Stimulated activated CD8-positive, alpha-beta memory T cell treated with anti-CD3 and anti-CD28 coated beads, Interleukin-15, amount 100 ng/mL, for 48 hours (primary cell): ENCODE measurements around the gene GALNS.
"Not testable (repeated sequence)": the region's sequence is repeated elsewhere in the genome, so short reads cannot be mapped to it uniquely, and the experiment has no call there.

Experiments
- DNase-seq, 2 donors: peaks; one replicate each; pipeline ENCODE4 v3.0.0-alpha.2; 2020; ENCODE audit warnings: low read depth in 2 of 2

The GALNS gene

GRCh38 chr16:88784074-88784855 lies 72.5 kb downstream of the GALNS start:
- DNase-seq: no peak

GRCh38 chr16:88783391-88784073 lies 73.2 kb downstream of the GALNS start:
- DNase-seq: no peak

- DNase-seq: peak in 1 of 2 donors; percentile 81
These were observed 74.0 kb downstream of the GALNS start for GRCh38 chr16:88782454-88783390.

- DNase-seq: peak in 1 of 2 donors; percentile 70
These were observed 75.3 kb downstream of the GALNS start for GRCh38 chr16:88781140-88782077.

GRCh38 chr16:88780142-88781062 lies 76.3 kb downstream of the GALNS start:
- no peak for DNase-seq

GRCh38 chr16:88779406-88780141 lies 77.2 kb downstream of the GALNS start:
- no peak for DNase-seq

- DNase-seq: no peak
These were observed 78.1 kb downstream of the GALNS start for GRCh38 chr16:88778541-88779065.

- no peak for DNase-seq
These were observed 78.5 kb downstream of the GALNS start for GRCh38 chr16:88778271-88778525.

- DNase-seq: no peak
These were observed 79.1 kb downstream of the GALNS start for GRCh38 chr16:88777471-88778270.

GRCh38 chr16:88775825-88776224 lies 80.9 kb downstream of the GALNS start:
- no peak for DNase-seq

- DNase-seq: no peak
These were observed 82.0 kb downstream of the GALNS start for GRCh38 chr16:88774544-88775393.

- DNase-seq: no peak
These were observed 82.9 kb downstream of the GALNS start for GRCh38 chr16:88773812-88774291.

GRCh38 chr16:88772871-88773811 lies 83.6 kb downstream of the GALNS start:
- no peak for DNase-seq

GRCh38 chr16:88771781-88772180 lies 85.0 kb downstream of the GALNS start:
- not testable (repeated sequence) for DNase-seq

GRCh38 chr16:88771294-88771772 lies 85.4 kb downstream of the GALNS start:
- DNase-seq: no peak
